Stimulated activated CD8-positive, alpha-beta memory T cell treated with anti-CD3 and anti-CD28 coated beads, Interleukin-15, amount 100 ng/mL, for 1 hour (primary cell): Measurements from ENCODE around the gene FAM167B.

Source experiments
- DNase-seq: peaks from one replicate; pipeline ENCODE4 v3.0.0-alpha.2; 2020; ENCODE audit warnings: low read depth

Gene FAM167B

GRCh38 chr1:32246888-32247273, at the start of gene FAM167B:
FAM167B (plus strand) TSS chr1:32247222; CDS start chr1:32247422, 200 bp downstream.
- no peak for DNase-seq

- no peak for DNase-seq
Measured at GRCh38 chr1:32197837-32198236, 49.2 kb upstream of the FAM167B start.

GRCh38 chr1:32198237-32199042, 48.6 kb upstream of the FAM167B start:
- no peak for DNase-seq

GRCh38 chr1:32199043-32199716, 47.8 kb upstream of the FAM167B start:
- no peak for DNase-seq

- DNase-seq, result no peak
Measured at GRCh38 chr1:32199717-32200072, 47.3 kb upstream of the FAM167B start.

DNA sequence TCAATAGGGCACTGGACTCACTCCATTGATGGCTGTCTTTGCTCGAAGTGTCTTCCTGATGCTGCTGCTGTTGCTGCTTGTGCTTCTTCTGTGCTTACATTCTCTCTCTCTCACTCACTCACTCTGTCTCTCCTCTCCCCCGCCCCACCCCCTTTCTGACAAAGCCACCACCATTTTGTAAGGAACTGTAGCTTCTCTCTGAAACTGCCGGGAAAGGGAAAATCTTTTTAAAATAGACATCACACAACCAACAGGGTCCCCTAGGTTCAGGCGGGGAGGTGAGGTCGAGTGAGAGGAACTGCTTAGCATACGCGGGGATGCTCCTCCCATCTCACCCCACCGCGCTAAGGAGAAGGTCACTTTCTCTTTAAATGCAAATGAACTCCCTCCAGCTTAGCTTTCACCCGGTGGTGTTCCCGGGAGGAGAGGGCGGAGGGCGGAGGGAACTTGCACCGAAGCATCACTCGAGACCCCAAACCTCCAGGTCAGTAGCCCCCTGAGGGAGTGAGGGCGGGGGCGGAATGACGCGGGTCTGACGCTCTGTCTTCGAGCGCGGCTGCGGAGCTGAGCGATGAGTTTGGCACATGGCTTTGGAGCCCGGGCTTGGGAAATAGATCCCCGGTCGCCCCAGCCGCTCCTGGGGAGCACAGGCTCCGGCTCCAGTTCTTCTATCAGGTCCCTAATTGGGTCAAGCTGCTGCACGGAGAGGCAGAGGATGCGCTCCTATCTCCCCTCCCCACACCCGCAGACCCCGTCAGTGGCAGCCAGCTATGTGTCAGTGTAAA, 46.6 kb upstream of the FAM167B start, which contains the start of gene CCDC28B:
Gene CCDC28B (plus strand): TSS at position 370 of the 785 bp plus-strand sequence. CDS start 1,341 bp downstream, outside the sequence.
- DNase-seq, result peak; percentile 24

DNA sequence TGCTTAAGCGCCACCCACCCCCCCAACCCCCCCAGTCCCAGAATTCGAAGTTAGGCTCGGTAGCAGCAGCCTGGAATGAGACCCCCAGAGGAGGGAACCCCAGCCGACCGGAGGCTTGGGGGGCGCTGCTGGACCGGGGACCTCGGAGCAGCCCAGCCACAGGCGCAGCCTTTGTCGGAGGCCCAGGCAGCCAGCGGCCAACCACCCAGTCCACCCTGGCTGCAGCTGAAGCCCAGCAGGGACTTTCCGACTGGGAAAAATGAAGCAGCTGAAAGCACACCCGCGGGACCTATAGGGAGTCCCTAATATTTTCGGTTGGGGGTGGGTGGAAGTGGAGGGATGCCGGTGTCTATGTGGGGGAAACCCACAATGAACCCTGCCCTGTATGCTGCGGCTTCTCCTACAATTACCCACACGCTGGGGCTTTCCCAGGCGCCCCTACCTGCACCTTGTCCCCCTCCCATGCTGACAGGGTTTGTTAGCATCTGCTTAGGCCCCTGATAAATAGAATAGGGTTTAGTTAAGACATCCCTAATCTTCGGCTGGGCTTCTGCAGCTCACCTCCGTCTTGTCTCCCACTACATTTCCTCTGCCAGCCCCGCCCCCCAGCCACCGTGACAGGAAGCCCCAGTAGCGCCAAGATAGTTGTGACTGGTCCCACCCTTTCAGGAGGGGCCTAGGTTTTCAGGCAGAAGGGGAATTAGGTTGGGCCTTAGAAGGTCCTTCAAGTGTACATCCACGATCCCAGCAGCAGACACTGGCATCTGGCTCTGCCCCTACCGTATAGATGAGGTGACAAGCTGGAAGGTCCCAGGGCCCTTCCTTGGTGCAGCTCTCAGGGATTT, 45.8 kb upstream of the FAM167B start:
- peak; percentile 59 for DNase-seq

DNA sequence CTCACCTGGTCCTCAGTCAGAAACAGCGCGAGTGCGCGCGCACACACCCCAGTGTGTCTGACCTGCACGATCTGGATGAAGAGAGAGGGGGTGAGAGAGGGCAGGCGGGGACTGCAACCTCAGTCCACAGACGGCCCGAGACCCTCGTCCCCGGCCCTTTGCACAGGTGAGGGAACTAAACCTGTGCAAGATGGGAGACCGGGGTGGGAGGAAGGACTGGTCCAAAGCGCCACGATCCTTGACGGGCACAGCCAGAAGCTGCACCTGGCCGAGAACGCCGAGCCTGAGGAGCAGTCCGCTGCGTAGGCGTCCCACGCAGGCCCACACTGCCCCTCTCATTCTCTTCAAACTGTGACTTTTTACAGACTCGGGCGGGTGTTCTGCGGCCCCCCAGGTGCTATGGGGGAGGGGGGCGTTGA, 42.1 kb upstream of the FAM167B start:
- no peak for DNase-seq

GRCh38 chr1:32205401-32206370, 41.3 kb upstream of the FAM167B start, which contains the start of gene IQCC:
IQCC (plus strand) TSS chr1:32205671; CDS start chr1:32205682, 11 bp downstream.
- peak; percentile 57 for DNase-seq

GRCh38 chr1:32208469-32208868, 38.6 kb upstream of the FAM167B start:
- no peak for DNase-seq

DNA sequence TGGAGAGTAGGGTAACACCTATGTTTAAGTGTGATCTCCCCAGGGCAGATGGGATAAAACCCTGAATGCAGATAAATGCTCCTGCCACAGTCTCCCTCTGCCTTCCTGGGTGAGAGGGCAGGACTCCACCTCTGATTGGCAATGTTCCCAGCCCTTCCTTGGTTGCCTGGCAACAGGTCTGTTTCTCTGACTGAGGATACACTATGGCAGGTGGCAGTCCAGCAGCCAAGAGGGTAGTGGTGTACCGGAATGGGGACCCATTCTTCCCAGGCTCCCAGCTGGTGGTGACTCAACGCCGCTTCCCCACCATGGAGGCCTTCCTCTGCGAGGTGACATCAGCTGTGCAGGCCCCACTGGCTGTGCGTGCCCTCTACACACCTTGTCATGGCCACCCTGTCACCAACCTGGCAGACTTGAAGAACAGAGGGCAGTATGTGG, 38.1 kb upstream of the FAM167B start, which contains the start of gene DCDC2B:
Gene DCDC2B (plus strand): TSS at position 199 of the 438 bp plus-strand sequence. CDS start 5 bp downstream, at position 204.
- DNase-seq, result no peak

DNA sequence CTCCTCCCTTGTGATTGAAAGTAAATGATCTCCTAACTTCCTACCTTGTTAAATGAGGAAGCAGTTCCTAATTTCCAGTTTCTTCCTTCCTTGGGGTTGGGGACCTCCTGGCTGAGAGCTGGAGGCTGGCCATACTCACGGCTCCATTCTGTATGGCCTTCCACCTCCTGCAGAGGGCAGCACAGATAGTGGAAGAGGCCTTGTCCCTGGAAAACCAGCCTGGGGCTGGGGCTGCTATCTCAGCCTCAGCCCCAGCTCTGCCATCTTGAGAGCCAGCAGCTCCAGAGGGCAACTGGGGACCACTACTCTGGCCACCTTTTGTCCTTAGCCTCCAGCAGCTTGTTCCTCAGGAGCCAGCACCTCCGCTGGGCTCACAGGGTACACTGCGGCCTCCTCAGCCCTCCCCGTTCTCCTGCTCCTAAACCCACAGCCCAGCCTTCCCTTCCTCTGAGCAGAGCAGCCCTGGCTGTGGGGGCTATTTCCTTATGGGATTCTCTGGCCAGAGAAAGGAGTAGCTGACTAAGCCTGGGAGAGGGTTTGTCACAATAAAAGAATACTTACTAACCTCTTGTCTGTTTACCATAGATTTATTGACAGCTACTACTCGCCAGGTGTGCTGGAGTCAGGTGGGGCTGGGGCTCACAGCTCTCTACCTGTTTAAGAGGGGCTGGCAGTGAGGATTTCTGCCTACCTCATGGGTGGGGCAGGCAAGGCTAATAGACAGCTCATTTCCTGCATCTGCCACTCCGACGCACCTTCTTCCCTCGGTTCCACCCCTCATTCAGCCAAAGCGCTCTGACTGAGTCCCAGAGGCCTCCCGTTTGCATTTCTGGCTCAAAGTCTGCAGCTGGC, 31.2 kb upstream of the FAM167B start:
- peak; percentile 38 for DNase-seq

DNA sequence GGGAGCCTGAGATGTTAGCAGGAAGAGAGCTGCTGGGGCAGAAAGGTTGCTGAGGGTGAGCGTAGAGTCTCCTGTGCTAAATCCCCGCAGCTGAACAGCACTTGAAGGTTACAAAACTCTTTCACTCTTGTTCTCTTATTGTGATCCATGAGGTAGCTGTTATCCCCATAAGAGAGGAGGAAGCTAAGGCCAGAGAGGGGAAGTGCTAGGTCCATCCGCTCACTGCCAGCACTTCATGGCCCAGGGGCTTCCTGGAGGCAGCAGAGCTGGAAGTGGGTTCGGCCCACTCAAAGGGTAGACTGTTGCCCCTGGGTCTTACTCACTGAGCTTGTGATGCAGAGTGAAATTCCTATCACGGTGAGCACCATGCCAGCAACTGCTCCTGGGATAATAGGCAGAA, 30.5 kb upstream of the FAM167B start:
- no peak for DNase-seq

DNA sequence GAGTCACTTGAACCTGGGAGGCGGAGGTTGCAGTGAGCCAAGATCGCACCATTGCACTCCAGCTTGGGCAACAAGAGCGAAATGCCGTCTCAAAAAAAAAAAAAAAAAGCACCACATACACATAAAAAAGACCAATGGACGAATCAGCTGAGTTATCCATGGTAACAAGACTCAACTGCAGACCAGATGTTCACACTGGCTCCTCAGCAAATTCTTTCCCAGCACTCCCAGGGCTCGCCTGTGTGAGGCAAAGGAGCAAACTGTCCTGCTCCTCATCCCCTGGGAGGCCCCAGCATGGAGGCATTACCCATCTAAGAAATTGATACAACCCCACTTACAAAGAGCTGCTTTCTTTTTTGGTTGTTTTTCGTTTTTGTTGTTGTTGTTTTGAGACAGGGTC, 28.0 kb upstream of the FAM167B start:
- no peak for DNase-seq

- no peak for DNase-seq
Measured at GRCh38 chr1:32220746-32221580, 26.1 kb upstream of the FAM167B start.

DNA sequence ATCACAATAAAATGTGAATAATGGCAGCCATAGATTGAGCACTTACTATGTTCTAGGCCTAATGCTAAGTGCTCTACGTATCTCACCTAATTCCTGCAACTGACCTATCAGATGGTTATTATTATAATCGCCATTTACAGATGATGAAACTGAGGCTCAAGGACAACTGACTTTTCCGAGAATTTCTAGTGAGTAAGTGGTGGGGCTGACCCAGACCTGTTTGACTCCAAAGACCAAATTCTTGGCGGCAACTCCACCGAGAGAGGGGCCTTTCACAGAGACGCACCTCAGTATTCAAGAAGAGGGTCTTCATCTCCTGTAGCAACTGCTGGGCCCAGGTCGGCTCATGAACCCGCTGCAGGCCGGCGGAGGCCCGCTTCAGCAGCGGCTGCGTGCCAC, 25.4 kb upstream of the FAM167B start:
- DNase-seq, result no peak

DNA sequence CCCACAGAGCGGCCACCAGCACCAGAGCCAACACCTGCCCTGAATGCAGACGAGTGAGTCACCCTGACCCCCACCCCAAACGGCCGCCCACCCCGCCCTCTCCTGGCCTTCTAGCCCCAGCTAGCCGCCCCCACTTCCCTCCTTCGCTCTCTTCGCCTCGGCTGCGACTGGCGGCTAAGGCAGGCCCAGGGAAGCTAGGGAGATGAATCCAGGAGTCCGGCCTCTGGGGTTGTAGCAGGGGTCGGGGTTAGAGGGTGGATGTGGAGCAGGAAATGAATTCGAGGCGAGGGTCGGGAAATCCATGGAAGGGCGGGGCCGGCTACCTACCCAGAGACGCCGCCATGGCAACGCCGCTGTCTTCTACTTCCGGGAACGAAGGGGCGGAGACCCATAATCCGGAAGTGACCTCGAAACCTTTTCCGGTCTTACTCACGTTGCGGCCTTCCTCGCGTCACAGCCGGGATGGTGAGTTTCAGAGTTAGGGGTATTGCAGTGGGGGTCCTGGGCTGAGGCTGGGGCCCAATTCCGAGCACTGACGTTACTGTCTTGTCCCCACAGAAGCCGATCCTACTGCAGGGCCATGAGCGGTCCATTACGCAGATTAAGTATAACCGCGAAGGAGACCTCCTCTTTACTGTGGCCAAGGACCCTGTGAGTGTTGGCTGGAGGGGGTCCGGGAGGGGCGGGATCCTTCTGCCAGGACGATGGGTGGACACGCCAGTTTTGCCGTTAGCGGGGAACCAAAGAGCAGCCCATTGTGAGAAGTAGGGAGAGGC, 24.9 kb upstream of the FAM167B start, which contains the start of the genes EIF3I and TMEM234:
Gene EIF3I (plus strand): TSS at position 428 of the 776 bp plus-strand sequence. CDS start 35 bp downstream, at position 463.
Gene TMEM234 (minus strand): TSS at position 374 of the 776 bp plus-strand sequence. CDS start 31 bp downstream, at position 343.
- DNase-seq, result peak; percentile 90
